H9 (cell line): ENCODE results near the gene ADI1. TPM values are rescaled to one million over a fixed set of nuclear protein-coding genes. Genes with fewer than 3 reads are reported as not detected.

Source experiments
- DNase-seq: peaks from one replicate; pipeline ENCODE4 v3.0.0-alpha.2; 2017
- H2AFZ ChIP-seq: one replicate; pipeline ENCODE4 v1.6.1; 2013; ENCODE audit warnings: mild to moderate bottlenecking, low read length, control low read depth, moderate library complexity
- H2AK5ac ChIP-seq: 2 replicates; pipeline ENCODE4 v1.6.1; 2013; ENCODE audit warnings: low read length, control low read depth, mixed read lengths; ENCODE audit not compliant: insufficient read length
- H2BK120ac ChIP-seq: one replicate; pipeline ENCODE4 v1.6.1; 2013; ENCODE audit warnings: low read depth, mild to moderate bottlenecking, low read length, control low read depth, inconsistent platforms; ENCODE audit not compliant: poor library complexity, severe bottlenecking
- H2BK12ac ChIP-seq: 2 replicates; pipeline ENCODE4 v1.6.1; 2013; ENCODE audit warnings: low read length, control low read depth, mixed read lengths, low read depth; ENCODE audit not compliant: insufficient read length
- H2BK15ac ChIP-seq: 2 replicates; pipeline ENCODE4 v1.6.1; 2013; ENCODE audit warnings: low read depth, low read length, control low read depth
- H2BK20ac ChIP-seq: one replicate; pipeline ENCODE4 v1.6.1; 2013; ENCODE audit warnings: low read depth, mild to moderate bottlenecking, low read length, control low read depth, inconsistent platforms; ENCODE audit not compliant: poor library complexity, severe bottlenecking
- H2BK5ac ChIP-seq: 2 replicates; pipeline ENCODE4 v1.6.1; 2013; ENCODE audit warnings: low read length, control low read depth, mixed read lengths; ENCODE audit not compliant: insufficient read length
- H3K14ac ChIP-seq: 2 replicates; pipeline ENCODE4 v1.6.1; 2013; ENCODE audit warnings: low read length, control low read depth; ENCODE audit not compliant: insufficient read depth
- H3K18ac ChIP-seq: 2 replicates; pipeline ENCODE4 v1.6.1; 2013; ENCODE audit warnings: low read depth, mild to moderate bottlenecking, mixed read lengths, low read length, control low read depth; ENCODE audit not compliant: insufficient read length
- H3K23ac ChIP-seq: 2 replicates; pipeline ENCODE4 v1.6.1; 2013; ENCODE audit warnings: low read length, control low read depth, mixed read lengths, low read depth; ENCODE audit not compliant: insufficient read length
- H3K23me2 ChIP-seq: 2 replicates; pipeline ENCODE4 v1.6.1; 2013; ENCODE audit warnings: low read depth, mild to moderate bottlenecking, mixed read lengths, low read length, control low read depth; ENCODE audit not compliant: insufficient read length, poor library complexity, severe bottlenecking
- H3K27ac ChIP-seq: 2 replicates; pipeline ENCODE4 v1.5.1; 2013; ENCODE audit warnings: low read length, control low read depth, mixed read lengths, low read depth; ENCODE audit not compliant: insufficient read length
- H3K27me3 ChIP-seq: 2 replicates; pipeline ENCODE4 v1.6.1; 2013; ENCODE audit warnings: low read length, control low read depth, inconsistent platforms; ENCODE audit not compliant: insufficient read depth
- H3K4ac ChIP-seq: 2 replicates; pipeline ENCODE4 v1.6.1; 2013; ENCODE audit warnings: low read depth, mild to moderate bottlenecking, control low read depth, inconsistent platforms, low read length, moderate library complexity
- H3K4me1 ChIP-seq: 2 replicates; pipeline ENCODE4 v1.6.1; 2013; ENCODE audit warnings: low read length, control low read depth, inconsistent platforms; ENCODE audit not compliant: insufficient read depth
- H3K4me2 ChIP-seq: 2 replicates; pipeline ENCODE4 v1.6.1; 2013; ENCODE audit warnings: low read length, control low read depth, mixed read lengths; ENCODE audit not compliant: insufficient read length, insufficient read depth
- H3K56ac ChIP-seq: 2 replicates; pipeline ENCODE4 v1.6.1; 2013; ENCODE audit warnings: low read depth, mild to moderate bottlenecking, mixed read lengths, low read length, control low read depth; ENCODE audit not compliant: insufficient read length
- H3K79me1 ChIP-seq: 2 replicates; pipeline ENCODE4 v1.6.1; 2013; ENCODE audit warnings: low read depth, mild to moderate bottlenecking, moderate library complexity, low read length, control low read depth, inconsistent platforms; ENCODE audit not compliant: insufficient read depth, poor library complexity, severe bottlenecking
- H3K79me2 ChIP-seq: 2 replicates; pipeline ENCODE4 v1.6.1; 2013; ENCODE audit warnings: low read length, control low read depth, inconsistent platforms; ENCODE audit not compliant: insufficient read depth
- H3K9ac ChIP-seq: 2 replicates; pipeline ENCODE4 v1.6.1; 2013; ENCODE audit warnings: low read length, control low read depth, mixed read lengths; ENCODE audit not compliant: insufficient read length; ENCODE audit errors: extremely low read depth
- H3K9me3 ChIP-seq: one replicate; pipeline ENCODE4 v1.6.1; 2013; ENCODE audit warnings: low read depth, low read length, inconsistent platforms; ENCODE audit not compliant: control insufficient read depth
- H3T11ph ChIP-seq: one replicate; pipeline ENCODE4 v1.6.1; 2013; ENCODE audit warnings: mild to moderate bottlenecking, low read length, control low read depth, inconsistent platforms
- H4K20me1 ChIP-seq: one replicate; pipeline ENCODE4 v1.6.1; 2013; ENCODE audit not compliant: control insufficient read depth, insufficient read length, insufficient read depth
- H4K5ac ChIP-seq: 2 replicates; pipeline ENCODE4 v1.6.1; 2013; ENCODE audit warnings: low read depth, mild to moderate bottlenecking, mixed read lengths, low read length, control low read depth; ENCODE audit not compliant: insufficient read length
- H4K8ac ChIP-seq: replicated peaks from 2 replicates; pipeline ENCODE4 v1.6.1; 2013; ENCODE audit warnings: low read length, control low read depth, mixed read lengths, low read depth; ENCODE audit not compliant: insufficient read length
- H4K91ac ChIP-seq: 2 replicates; pipeline ENCODE4 v1.6.1; 2013; ENCODE audit warnings: low read depth, mild to moderate bottlenecking, moderate library complexity, mixed read lengths, low read length, control low read depth; ENCODE audit not compliant: insufficient read length
- H3K27ac Mint-ChIP-seq, 3 experiments: 2 replicates in 2 of 3; 3 replicates in 1 of 3; pipeline ENCODE4 v1.8.0; 2020 to 2021; ENCODE audit warnings: mixed read lengths in 3 of 3, mild to moderate bottlenecking in 1 of 3, moderate library complexity in 1 of 3
- H3K27me3 Mint-ChIP-seq: 2 replicates; pipeline ENCODE4 v1.8.0; 2021; ENCODE audit warnings: low read depth, mild to moderate bottlenecking, moderate library complexity, mixed read lengths
- H3K36me3 Mint-ChIP-seq, 3 experiments: 2 replicates in 2 of 3; 3 replicates in 1 of 3; pipeline ENCODE4 v1.8.0; 2020 to 2021; ENCODE audit warnings: low read depth in 3 of 3, mixed read lengths in 3 of 3; ENCODE audit not compliant: insufficient read depth in 1 of 3
- H3K4me1 Mint-ChIP-seq, 2 experiments: 2 replicates each; pipeline ENCODE4 v1.8.0; 2020; ENCODE audit warnings: mixed read lengths in 2 of 2
- H3K4me3 Mint-ChIP-seq, 2 experiments: 2 replicates in 1 of 2; 3 replicates in 1 of 2; pipeline ENCODE4 v1.8.0; 2020 to 2021; ENCODE audit warnings: mild to moderate bottlenecking in 2 of 2, mixed read lengths in 2 of 2, moderate library complexity in 1 of 2
- H3K9me3 Mint-ChIP-seq, 2 experiments: 2 replicates in 1 of 2; 3 replicates in 1 of 2; pipeline ENCODE4 v1.8.0; 2020; ENCODE audit warnings: mild to moderate bottlenecking in 2 of 2, mixed read lengths in 2 of 2, moderate library complexity in 1 of 2
- CTCF ChIP-seq: fragments of 200-600 bp; sonication (generic); conservative IDR thresholded peaks from 3 replicates; pipeline ENCODE4 v1.8.0; 2021; ENCODE audit warnings: antibody characterized with exemption, mild to moderate bottlenecking
- WGBS: extraction: QIAGEN DNeasy Blood & Tissue Kit; methylation state at CpG from one replicate; pipeline ENCODE4 v1.1.7; 2013; ENCODE audit warnings: missing lambda C conversion rate, low lambda C conversion rate, mixed read lengths; ENCODE audit not compliant: insufficient read length; ENCODE audit errors: extremely low coverage; 5-methylcytosine and 5-hydroxymethylcytosine counted together
- total RNA-seq: library from RNA; stranded (reverse); gene quantifications from 2 replicates; pipeline ENCODE4 v1.2.1, GENCODE V29; 2021

Gene ADI1
- total RNA-seq, 1 experiment from 2014 or later, result 23.4 TPM

- Histone ChIP-seq H3K23me2 (peaks cover 9% of the 10 kb centered on the region), H2AK5ac (no peak overlapping the region), H3K79me1 (no peaks in the 10 kb centered on the region), H3T11ph (no peak overlapping the region), H3K9me3 (no peaks in the 10 kb centered on the region), H4K91ac (no peak overlapping the region), H3K27me3 (no peaks in the 10 kb centered on the region), H3K4me1 (peaks cover 5% of the 10 kb centered on the region; the same call in 1 of the 2 replicates), H2BK20ac (no peak overlapping the region), H2BK5ac (no peak overlapping the region), H3K4me2 (no peak overlapping the region), H3K56ac (no peak overlapping the region), H2BK12ac (no peak overlapping the region), H3K79me2 (no peaks in the 10 kb centered on the region), H4K8ac (no peak overlapping the region), H4K20me1 (no peaks in the 10 kb centered on the region), H3K9ac (no peak overlapping the region), H3K23ac (no peak overlapping the region), H2BK120ac (no peak overlapping the region), H3K4ac (no peak overlapping the region), H3K14ac (no peak overlapping the region), H2BK15ac (no peak overlapping the region), H3K18ac (no peak overlapping the region), H2AFZ (no peak overlapping the region), H4K5ac (no peak overlapping the region), H3K27ac (no peak overlapping the region)
- H3K36me3 Mint-ChIP-seq, result peaks cover 0 to 7% (median 2%) of the 10 kb centered on the region in 3 experiments; a peak in 2 of 7 replicates
- H3K27ac Mint-ChIP-seq, result no peak overlapping the region
- TF ChIP-seq CTCF, result no peak
- DNase-seq, result no peak
- H3K4me3 Mint-ChIP-seq, result no peak overlapping the region
- no CpG with 5 or more reads among the region's 13 CpGs for WGBS
- peaks cover 16% of the 10 kb centered on the region in 2 experiments for H3K4me1 Mint-ChIP-seq
- H3K27me3 Mint-ChIP-seq, result peaks cover 14% of the 10 kb centered on the region
- H3K9me3 Mint-ChIP-seq, result peaks cover 0 to 2% of the 10 kb centered on the region in 2 experiments; a peak in 1 of 5 replicates
Observed at GRCh38 chr2:3522961-3523421, 3.7 kb upstream of the ADI1 start.
